GM23338 (cell line): Measurements from ENCODE around the gene PRPF6. TPM values are rescaled to one million over a fixed set of nuclear protein-coding genes. Genes with fewer than 3 reads are reported as not detected.
A peak's percentile ranks its signal among the peaks of the same experiment; 100 is the strongest.

ENCODE experiments used
- ATAC-seq: fragments of 200-7000 bp; cut with Tn5 transposase; 3 replicates; pipeline ENCODE4 v1.9.1; 2020
- DNase-seq: peaks from one replicate; pipeline ENCODE4 v3.0.0-alpha.2; 2015; ENCODE audit warnings: low spot score
- H2AFZ ChIP-seq: fragments of 200-600 bp; sonication (generic); 2 replicates; pipeline ENCODE4 v1.8.0; 2016; ENCODE audit warnings: antibody characterized with exemption, mild to moderate bottlenecking, moderate library complexity
- H3F3A ChIP-seq: fragments of 200-600 bp; sonication (generic); replicated peaks from 2 replicates; pipeline ENCODE4 v1.8.0; 2017; ENCODE audit warnings: antibody characterized with exemption, mixed run types, low read depth
- H3K27ac ChIP-seq: fragments of 200-600 bp; sonication (generic); 2 replicates; pipeline ENCODE4 v1.6.1; 2016; ENCODE audit warnings: low read depth
- H3K27me3 ChIP-seq: fragments of 200-600 bp; sonication (generic); 2 replicates; pipeline ENCODE4 v1.8.0; 2016; ENCODE audit warnings: mild to moderate bottlenecking, mixed run types, moderate library complexity; ENCODE audit not compliant: insufficient read depth
- H3K36me3 ChIP-seq: fragments of 200-600 bp; sonication (generic); 2 replicates; pipeline ENCODE4 v1.8.0; 2016; ENCODE audit warnings: mild to moderate bottlenecking; ENCODE audit not compliant: insufficient read depth
- H3K4me1 ChIP-seq: fragments of 200-600 bp; sonication (generic); 2 replicates; pipeline ENCODE4 v1.8.0; 2016; ENCODE audit warnings: mild to moderate bottlenecking, moderate library complexity; ENCODE audit not compliant: insufficient read depth
- H3K4me2 ChIP-seq: fragments of 200-600 bp; sonication (generic); 2 replicates; pipeline ENCODE4 v1.7.1; 2017; ENCODE audit warnings: mixed run types
- H3K4me3 ChIP-seq: fragments of 200-600 bp; sonication (generic); 2 replicates; pipeline ENCODE4 v1.6.1; 2016; ENCODE audit warnings: mixed run types
- H3K79me2 ChIP-seq: fragments of 200-600 bp; sonication (generic); replicated peaks from 2 replicates; pipeline ENCODE4 v1.8.0; 2017; ENCODE audit warnings: mild to moderate bottlenecking; ENCODE audit not compliant: insufficient read depth
- H3K9me2 ChIP-seq: fragments of 200-600 bp; sonication (generic); 2 replicates; pipeline ENCODE4 v1.8.0; 2017; ENCODE audit not compliant: insufficient read depth
- H4K20me1 ChIP-seq: fragments of 200-600 bp; sonication (generic); replicated peaks from 2 replicates; pipeline ENCODE4 v1.8.0; 2017; ENCODE audit warnings: mild to moderate bottlenecking; ENCODE audit not compliant: insufficient read depth
- H3K27ac Mint-ChIP-seq: 2 replicates; pipeline ENCODE4 v1.8.0; 2020; ENCODE audit warnings: inconsistent platforms, mild to moderate bottlenecking, moderate library complexity, mixed read lengths
- H3K27me3 Mint-ChIP-seq: 3 replicates; pipeline ENCODE4 v1.8.0; 2022; ENCODE audit warnings: low read depth, mild to moderate bottlenecking, moderate library complexity, mixed read lengths, inconsistent platforms; ENCODE audit not compliant: insufficient read depth, poor library complexity
- H3K36me3 Mint-ChIP-seq: 3 replicates; pipeline ENCODE4 v1.8.0; 2021; ENCODE audit warnings: low read depth, mild to moderate bottlenecking, inconsistent platforms, moderate library complexity, mixed read lengths
- H3K4me1 Mint-ChIP-seq: 3 replicates; pipeline ENCODE4 v1.8.0; 2020; ENCODE audit warnings: mild to moderate bottlenecking, inconsistent platforms, mixed read lengths
- H3K4me3 Mint-ChIP-seq: 3 replicates; pipeline ENCODE4 v1.8.0; 2021; ENCODE audit warnings: moderate library complexity, mild to moderate bottlenecking, inconsistent platforms, mixed read lengths
- H3K9me3 Mint-ChIP-seq: 3 replicates; pipeline ENCODE4 v1.8.0; 2020; ENCODE audit warnings: moderate library complexity, mild to moderate bottlenecking, inconsistent platforms, mixed read lengths
- CREB1 ChIP-seq: fragments of 250-450 bp; sonication (Bioruptor Pico); IDR thresholded peaks from 2 replicates; pipeline ENCODE4 v1.5.0; 2020; ENCODE audit warnings: low read depth, mild to moderate bottlenecking, moderate library complexity
- ETS1 ChIP-seq: IDR thresholded peaks from 2 replicates; pipeline ENCODE4 v1.6.1; 2016; ENCODE audit warnings: antibody characterized with exemption
- EZH2 ChIP-seq: fragments of 200-600 bp; sonication (generic); IDR thresholded peaks from one replicate; pipeline ENCODE4 v1.8.0; 2017; ENCODE audit warnings: antibody characterized with exemption, mild to moderate bottlenecking, low read depth; ENCODE audit not compliant: unreplicated experiment
- JUNB ChIP-seq: IDR thresholded peaks from one replicate; pipeline ENCODE4 v1.6.1; 2016; ENCODE audit warnings: antibody characterized with exemption; ENCODE audit not compliant: unreplicated experiment
- NANOG ChIP-seq: IDR thresholded peaks from 2 replicates; pipeline ENCODE4 v1.6.1; 2016; ENCODE audit warnings: antibody characterized with exemption, borderline replicate concordance
- POLR2AphosphoS5 ChIP-seq: IDR thresholded peaks from 2 replicates; pipeline ENCODE4 v1.6.1; 2016; ENCODE audit warnings: antibody characterized with exemption, low read depth
- polyA plus RNA-seq: library from polyadenylated mRNA; unstranded; fragments of >200 nt; fragmentation: Nextera tagmentation; extraction: Ambion mirVana; gene quantifications from 2 replicates; pipeline ENCODE4 v1.2.1, GENCODE V29; 2016
- total RNA-seq: library from RNA; depleted of rRNA; stranded (reverse); fragments of >200 nt; shearing (Covaris generic); gene quantifications from 2 replicates; pipeline ENCODE4 v1.2.3, GENCODE V29; 2014
- TF ChIP-seq, protein P1 (sequence below), 2 experiments: fragments of 200-600 bp in 1 of 2; sonication (generic) in 1 of 2; conservative IDR thresholded peaks; 2 replicates each; pipeline versions ENCODE4 v1.5.1 to v1.6.1; 2016 to 2017; ENCODE audit warnings: antibody characterized with exemption in 2 of 2, low read depth in 2 of 2, mild to moderate bottlenecking in 2 of 2, moderate library complexity in 1 of 2

PRPF6 gene
- total and polyA plus RNA-seq, 2 experiments from 2014 or later, result 53.8 to 79.9 TPM

DNA sequence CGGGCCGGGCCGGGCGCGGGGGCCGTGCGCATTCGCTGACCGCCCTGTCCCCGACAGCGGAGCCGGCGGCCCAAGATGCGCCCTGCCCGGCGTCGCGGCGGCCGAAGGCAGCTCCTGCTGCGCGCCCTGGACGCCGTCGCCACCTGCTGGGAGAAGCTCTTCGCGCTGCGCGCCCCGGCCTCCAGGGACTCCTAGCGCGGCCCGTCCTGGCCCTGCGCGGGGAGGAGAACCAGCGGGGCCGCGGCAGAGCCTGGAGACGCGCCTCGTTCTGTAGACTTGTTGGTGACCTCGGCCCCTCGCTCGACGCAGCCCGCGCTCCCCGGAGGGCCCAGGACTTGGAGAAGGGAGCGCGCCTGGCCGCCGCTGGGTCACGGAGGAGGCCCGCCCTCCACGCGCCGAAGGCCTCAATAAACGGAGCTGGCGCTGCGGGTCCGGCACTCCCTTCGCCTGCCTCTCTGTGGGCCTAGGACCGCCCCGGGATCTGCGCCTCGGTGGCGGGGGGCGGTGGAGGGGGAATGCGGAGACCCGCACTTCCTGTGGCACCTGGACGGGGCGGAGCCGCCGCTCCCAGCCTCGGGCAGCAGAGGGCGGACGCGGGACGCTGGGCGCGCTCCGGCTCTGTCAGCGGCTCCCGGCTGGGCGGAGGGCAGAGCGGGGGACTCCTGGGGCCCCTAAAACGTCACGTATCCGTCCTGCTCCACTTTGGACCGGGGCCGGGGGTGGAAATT lies 57.8 kb downstream of the PRPF6 start:
- peak; percentile 69 for ATAC-seq
- Histone ChIP-seq H4K20me1 (no peaks in the 10 kb centered on the region), H3K4me2 (peak overlapping the region; percentile 91), H3K36me3 (no peaks in the 10 kb centered on the region), H3K27ac (no peak overlapping the region), H3K9me2 (no peaks in the 10 kb centered on the region), H3K4me3 (peak overlapping the region; percentile 79), H3K79me2 (no peaks in the 10 kb centered on the region), H3K27me3 (peaks cover 61% of the 10 kb centered on the region), H3F3A (peaks cover 10% of the 10 kb centered on the region; the same call in 1 of the 2 replicates), H2AFZ (peak overlapping the region; percentile 89), H3K4me1 (peaks cover 39% of the 10 kb centered on the region)
- peak overlapping the region; percentile 67 for H3K4me3 Mint-ChIP-seq
- peak; percentile 88 for DNase-seq
- H3K4me1 Mint-ChIP-seq, result peaks cover 32% of the 10 kb centered on the region
- no peak overlapping the region for H3K27ac Mint-ChIP-seq
- no peak for TF ChIP-seq ETS1
- no peak for TF ChIP-seq JUNB
- TF ChIP-seq, protein P1, sequence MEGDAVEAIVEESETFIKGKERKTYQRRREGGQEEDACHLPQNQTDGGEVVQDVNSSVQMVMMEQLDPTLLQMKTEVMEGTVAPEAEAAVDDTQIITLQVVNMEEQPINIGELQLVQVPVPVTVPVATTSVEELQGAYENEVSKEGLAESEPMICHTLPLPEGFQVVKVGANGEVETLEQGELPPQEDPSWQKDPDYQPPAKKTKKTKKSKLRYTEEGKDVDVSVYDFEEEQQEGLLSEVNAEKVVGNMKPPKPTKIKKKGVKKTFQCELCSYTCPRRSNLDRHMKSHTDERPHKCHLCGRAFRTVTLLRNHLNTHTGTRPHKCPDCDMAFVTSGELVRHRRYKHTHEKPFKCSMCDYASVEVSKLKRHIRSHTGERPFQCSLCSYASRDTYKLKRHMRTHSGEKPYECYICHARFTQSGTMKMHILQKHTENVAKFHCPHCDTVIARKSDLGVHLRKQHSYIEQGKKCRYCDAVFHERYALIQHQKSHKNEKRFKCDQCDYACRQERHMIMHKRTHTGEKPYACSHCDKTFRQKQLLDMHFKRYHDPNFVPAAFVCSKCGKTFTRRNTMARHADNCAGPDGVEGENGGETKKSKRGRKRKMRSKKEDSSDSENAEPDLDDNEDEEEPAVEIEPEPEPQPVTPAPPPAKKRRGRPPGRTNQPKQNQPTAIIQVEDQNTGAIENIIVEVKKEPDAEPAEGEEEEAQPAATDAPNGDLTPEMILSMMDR (conservative IDR thresholded peaks at IDR 0.05; ENCODE audit: low read depth in 2 of 2), result peak; percentile 60 to 81
- no peak for TF ChIP-seq EZH2
- TF ChIP-seq CREB1 (CRISPR knock-in tag), result peak; percentile 60
- no peak for TF ChIP-seq NANOG
- TF ChIP-seq POLR2AphosphoS5, result 0 out of 2 replicates have a peak, but pooled peaks have one; percentile 23
- H3K36me3 Mint-ChIP-seq, result peaks cover 6% of the 10 kb centered on the region
- H3K9me3 Mint-ChIP-seq, result no peaks in the 10 kb centered on the region
- H3K27me3 Mint-ChIP-seq, result peaks cover 55% of the 10 kb centered on the region

DNA sequence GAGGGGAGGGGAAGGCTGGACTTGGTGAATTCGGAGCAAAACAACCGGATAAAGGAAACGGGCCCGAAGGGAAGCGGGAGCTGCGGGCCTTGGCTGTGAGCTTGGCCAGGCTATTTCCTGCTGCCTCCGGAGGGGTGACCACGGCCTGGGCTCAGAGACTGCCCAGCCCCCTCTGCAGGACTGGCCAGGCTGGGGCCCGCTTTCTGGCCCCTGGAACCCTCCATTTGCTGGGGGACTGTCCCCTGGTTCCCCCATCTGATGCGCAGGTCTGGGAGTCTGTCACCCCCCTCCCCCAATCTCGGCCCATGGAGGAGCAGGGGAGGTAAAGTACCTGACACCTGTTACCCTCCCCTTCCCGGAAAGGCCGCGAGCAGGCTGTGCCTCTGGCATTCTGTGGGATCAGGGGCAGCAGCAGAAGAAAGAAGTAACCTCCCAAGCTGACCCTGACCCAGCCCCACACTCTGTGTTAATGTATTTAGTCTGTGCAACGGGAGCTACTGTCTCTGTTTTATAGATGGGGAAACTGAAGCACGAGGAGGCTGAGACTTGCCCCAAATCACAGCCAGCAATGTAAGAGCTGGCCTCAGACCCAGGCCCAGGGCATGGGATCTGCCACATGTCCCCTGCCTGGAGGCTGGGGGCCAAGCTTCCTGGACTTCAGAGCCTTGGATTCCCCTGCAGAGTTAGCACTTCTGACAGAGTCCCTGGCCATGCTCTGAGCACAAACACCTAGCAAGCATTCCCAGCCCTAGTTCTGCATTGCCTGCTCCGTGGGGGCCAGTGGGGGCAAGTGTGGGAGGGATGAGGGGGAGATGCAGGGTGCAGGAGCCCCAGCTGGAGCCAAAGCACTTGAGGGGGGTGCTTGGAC lies 58.6 kb downstream of the PRPF6 start:
- Histone ChIP-seq H3K4me1 (peaks cover 39% of the 10 kb centered on the region), H3F3A (peaks cover 13% of the 10 kb centered on the region; the same call in 1 of the 2 replicates), H3K27ac (no peak overlapping the region), H3K27me3 (peaks cover 69% of the 10 kb centered on the region), H3K4me2 (peak overlapping the region; percentile 91), H3K4me3 (peak overlapping the region; percentile 79), H3K79me2 (no peaks in the 10 kb centered on the region), H3K36me3 (no peaks in the 10 kb centered on the region), H4K20me1 (no peaks in the 10 kb centered on the region), H3K9me2 (no peaks in the 10 kb centered on the region), H2AFZ (peak overlapping the region; percentile 89; the same call in 1 of the 2 replicates)
- TF ChIP-seq, protein P1 (conservative IDR thresholded peaks at IDR 0.05; ENCODE audit: low read depth in 2 of 2), result 0 out of 4 replicates have a peak, but pooled peaks of 1 of the 2 experiments have one; percentile 6
- no peak for TF ChIP-seq JUNB
- H3K27ac Mint-ChIP-seq, result no peak overlapping the region
- H3K4me3 Mint-ChIP-seq, result peak overlapping the region; percentile 67
- peaks cover 3% of the 10 kb centered on the region; the same call in 1 of the 3 replicates for H3K36me3 Mint-ChIP-seq
- H3K4me1 Mint-ChIP-seq, result peaks cover 32% of the 10 kb centered on the region
- H3K9me3 Mint-ChIP-seq, result no peaks in the 10 kb centered on the region
- peaks cover 58% of the 10 kb centered on the region for H3K27me3 Mint-ChIP-seq
- DNase-seq (peak; percentile 49), ATAC-seq (peak; percentile 4)
